ENCODE measurements around the gene MYO10. TPM values are rescaled to one million over a fixed set of nuclear protein-coding genes. Genes with fewer than 3 reads are reported as not detected.

MYO10 gene
- total and polyA plus RNA-seq, 8 donors: 32.6 to 71.5 (median 65.0) TPM

GRCh38 chr5:16625096-16625495 is 311.0 kb downstream of the MYO10 start:
- H3K4me3 ChIP-seq: no peak overlapping the region
- H3K27me3 ChIP-seq: no peaks in the 10 kb centered on the region
- TF ChIP-seq CTCF (IDR thresholded peaks at IDR 0.05): no peak
- no peaks in the 10 kb centered on the region for H3K36me3 ChIP-seq
- ATAC-seq (peak; percentile 31), DNase-seq (no peak)
- intact Hi-C loops (cut with DNase I): no loop called here
- H3K4me1 ChIP-seq: peaks cover 0 to 37% of the 10 kb centered on the region in 2 donors
- no peaks in the 10 kb centered on the region for H3K9me3 ChIP-seq
- H3K27ac ChIP-seq: no peak overlapping the region

- peaks cover 0 to 23% of the 10 kb centered on the region in 2 donors for H3K27me3 ChIP-seq
- TF ChIP-seq CTCF (IDR thresholded peaks at IDR 0.05): no peak
- no peak for ATAC-seq
- no peak overlapping the region for H3K27ac ChIP-seq
- H3K9me3 ChIP-seq: no peaks in the 10 kb centered on the region
- intact Hi-C loops (cut with DNase I): no loop called here
- DNase-seq: no peak
- no peaks in the 10 kb centered on the region for H3K36me3 ChIP-seq
- no peak overlapping the region for H3K4me3 ChIP-seq
- H3K4me1 ChIP-seq: peaks cover 5 to 21% of the 10 kb centered on the region in 2 donors
These were observed 317.0 kb downstream of the MYO10 start for GRCh38 chr5:16619136-16619535.

DNA sequence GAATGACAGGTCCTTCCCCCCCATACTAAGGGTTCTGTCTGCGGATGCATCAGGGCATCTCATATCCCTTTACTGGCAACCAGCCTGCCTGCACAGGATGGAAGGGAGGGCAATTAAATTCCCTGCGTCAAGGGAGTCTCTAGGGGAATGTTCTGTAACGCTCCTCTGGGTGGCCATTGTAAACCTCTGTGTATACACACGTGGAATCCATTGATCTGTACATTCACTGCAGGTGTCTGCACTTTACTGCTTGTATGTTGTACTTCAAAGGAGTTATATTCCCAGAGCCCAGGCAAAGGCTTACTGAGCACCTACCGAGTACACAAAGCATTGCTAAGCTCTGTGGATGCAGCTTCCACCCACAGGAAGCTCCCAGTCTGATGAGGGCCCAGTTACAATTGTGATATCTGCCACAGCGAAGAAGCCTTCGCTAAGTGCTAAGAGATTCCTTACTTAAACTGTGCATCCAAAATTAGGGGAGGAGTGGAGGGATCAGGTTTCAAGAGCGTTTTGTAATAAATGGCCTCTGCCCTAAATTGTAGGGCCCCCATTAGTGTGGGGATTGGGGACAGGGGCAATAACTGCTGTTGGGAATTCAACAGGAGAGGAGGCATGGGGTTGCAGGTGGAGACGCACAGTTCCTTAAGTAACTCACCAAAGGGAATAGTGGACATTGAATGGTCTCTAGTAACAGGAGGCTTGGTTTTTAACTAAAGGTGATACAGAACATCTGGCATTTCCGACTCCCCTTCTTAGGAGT is 317.8 kb downstream of the MYO10 start:
- H3K27me3 ChIP-seq: peaks cover 0 to 23% of the 10 kb centered on the region in 2 donors
- H3K4me1 ChIP-seq: peaks cover 5 to 21% of the 10 kb centered on the region in 2 donors
- no peak for TF ChIP-seq CTCF (IDR thresholded peaks at IDR 0.05)
- no peak overlapping the region for H3K27ac ChIP-seq
- intact Hi-C loops (cut with DNase I): no loop called here
- DNase-seq (no peak), ATAC-seq (no peak)
- H3K36me3 ChIP-seq: no peaks in the 10 kb centered on the region
- no peaks in the 10 kb centered on the region for H3K9me3 ChIP-seq
- no peak overlapping the region for H3K4me3 ChIP-seq

DNA sequence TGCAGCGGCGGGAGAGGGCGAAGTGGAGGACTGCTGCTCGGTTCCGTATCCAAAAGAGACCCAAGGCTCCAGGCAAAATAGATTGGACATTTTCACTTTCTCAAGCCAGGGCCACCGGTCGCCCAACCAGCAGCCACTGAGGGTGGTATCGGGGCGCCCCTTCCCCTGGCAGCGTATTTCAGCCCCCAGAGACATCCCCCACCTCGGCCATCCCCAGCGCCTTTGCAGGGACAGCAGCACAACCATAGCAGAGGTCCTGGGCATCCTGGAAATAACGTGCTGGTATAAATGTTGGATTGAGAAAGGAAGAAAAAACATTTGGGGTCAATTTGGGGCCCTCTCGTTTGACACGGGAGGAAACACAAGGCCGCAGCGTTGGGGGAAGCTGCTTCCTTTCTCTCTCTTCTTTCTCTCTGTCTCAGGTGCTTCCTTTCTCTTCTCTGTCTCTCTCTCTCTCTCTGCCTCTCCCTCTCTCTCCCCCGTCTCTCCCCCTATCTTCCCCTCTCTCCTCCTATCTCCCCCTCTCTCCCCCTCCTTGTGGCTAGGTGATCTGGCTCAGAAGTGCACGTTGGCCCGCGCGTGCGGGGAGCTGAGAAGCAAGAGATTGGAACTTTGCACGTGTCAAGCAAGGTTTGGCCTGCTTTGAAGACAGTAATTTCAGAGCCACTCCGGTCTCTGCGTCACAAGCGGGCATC is 318.7 kb downstream of the MYO10 start:
- H3K4me3 ChIP-seq: peak overlapping the region; percentile 61 to 62
- intact Hi-C loops (cut with DNase I): no loop called here
- peak overlapping the region; percentile 13 to 45 for H3K27ac ChIP-seq
- no peaks in the 10 kb centered on the region for H3K9me3 ChIP-seq
- ATAC-seq: no peak
- DNase-seq: no peak
- H3K36me3 ChIP-seq: no peaks in the 10 kb centered on the region
- peaks cover 5 to 21% of the 10 kb centered on the region in 2 donors for H3K4me1 ChIP-seq
- TF ChIP-seq CTCF (IDR thresholded peaks at IDR 0.05): no peak
- H3K27me3 ChIP-seq: peaks cover 0 to 23% of the 10 kb centered on the region in 2 donors

DNA sequence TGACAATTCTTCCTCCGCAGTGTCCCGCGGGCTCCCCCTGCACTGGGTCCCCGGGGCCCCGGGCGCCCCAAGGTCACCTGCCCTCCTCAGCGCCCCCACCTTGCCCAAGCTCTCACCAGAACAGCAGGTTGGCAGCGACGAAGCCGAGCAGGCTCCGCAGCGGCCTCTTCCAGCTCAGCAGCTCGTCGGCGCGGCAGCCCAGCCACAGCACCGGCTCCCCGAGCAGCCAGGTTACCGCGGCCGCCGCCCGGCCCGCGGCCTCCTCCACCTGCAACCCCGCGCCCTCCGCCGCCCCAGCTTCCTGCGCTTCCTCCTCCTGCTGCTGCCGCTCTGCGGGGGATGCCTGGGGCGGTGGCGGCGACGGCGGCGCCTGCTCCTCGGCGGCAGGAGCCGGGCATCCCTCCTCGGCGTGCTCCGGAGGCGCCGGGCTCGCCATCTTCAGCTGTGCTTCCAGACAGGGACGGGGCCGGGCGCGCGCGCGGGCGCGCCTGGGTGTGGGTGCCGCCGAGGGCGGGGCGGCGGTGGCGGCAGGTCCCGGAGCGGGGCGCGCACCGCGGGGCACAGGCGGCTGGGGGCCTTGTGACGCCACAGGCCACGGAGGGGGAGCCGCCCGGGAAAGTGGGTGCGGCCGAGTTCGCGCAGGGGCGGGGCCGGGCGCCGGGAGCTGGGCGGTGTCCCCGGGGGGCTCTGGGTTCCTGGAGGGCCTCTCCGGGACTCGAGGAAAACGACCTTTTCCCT is 319.4 kb downstream of the MYO10 start, which contains the start of gene RETREG1:
RETREG1 (minus strand) TSS at position 462 of the 738 bp plus-strand sequence; CDS start at position 436, 26 bp downstream.
- Histone ChIP-seq H3K9me3 (no peaks in the 10 kb centered on the region), H3K36me3 (no peaks in the 10 kb centered on the region), H3K4me1 (peaks cover 5 to 21% of the 10 kb centered on the region in 2 donors), H3K27me3 (peaks cover 0 to 23% of the 10 kb centered on the region in 2 donors), H3K27ac (peak within 1 kb of the TSS; percentile 13 to 45), H3K4me3 (peak within 1 kb of the TSS; percentile 61 to 62)
- DNase-seq (peak; percentile 29 to 93 (median 55)), ATAC-seq (peak; percentile 93)
- intact Hi-C loops (cut with DNase I): no loop called here
- TF ChIP-seq CTCF (IDR thresholded peaks at IDR 0.05): no peak

Measured in left lung (tissue), 10 donors.